CD4-positive, alpha-beta T cell treated with Interferon alpha-2 for 1 hour (primary cell): ENCODE data around the gene CROT.

Experiments
- DNase-seq, 2 donors: peaks; one replicate each; pipeline ENCODE4 v3.0.0-alpha.2; 2020 to 2022

The CROT gene

DNA sequence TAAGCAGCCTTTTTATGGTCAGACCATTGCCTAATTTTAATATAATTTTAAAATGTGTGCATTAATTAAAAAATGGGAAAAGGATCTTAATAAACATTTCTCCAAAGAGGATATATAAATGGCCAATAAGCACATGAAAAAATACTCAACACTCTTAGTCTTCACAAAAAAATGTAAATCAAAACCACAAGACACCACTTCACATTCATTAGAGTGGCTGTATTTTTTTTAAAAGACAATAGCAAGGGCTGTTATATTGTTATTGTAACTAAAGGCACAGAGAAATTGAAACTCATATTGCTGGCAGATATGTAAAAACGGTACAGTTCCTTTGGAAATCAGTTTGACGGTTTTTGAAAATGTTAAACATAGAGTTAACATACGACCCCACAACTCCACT, 3.2 kb upstream of the CROT start:
- no peak for DNase-seq

- no peak for DNase-seq
These were observed 1.0 kb upstream of the CROT start for GRCh38 chr7:87344446-87344845.

DNA sequence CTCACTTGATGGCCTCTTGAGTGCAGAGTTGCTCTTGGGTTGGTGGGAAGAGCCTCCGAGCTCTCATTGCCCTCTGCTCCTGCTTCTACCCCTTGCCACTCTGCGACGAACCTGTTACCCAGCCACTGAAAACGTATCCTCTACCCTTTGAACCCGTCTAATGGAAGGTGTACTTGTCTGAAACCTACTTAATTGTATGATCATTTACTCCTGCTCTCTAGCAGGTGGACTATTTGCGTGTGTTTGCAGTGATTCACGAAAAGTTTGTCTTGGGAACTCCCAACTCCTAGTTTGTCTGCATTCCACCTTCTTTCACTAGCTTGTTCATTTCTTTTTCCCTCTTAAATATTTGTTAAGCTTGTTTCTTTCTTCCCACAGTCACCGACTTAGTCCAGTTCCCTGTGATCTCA, 503 bp downstream of the CROT start:
- no peak for DNase-seq

GRCh38 chr7:87347207-87347606, 1.7 kb downstream of the CROT start:
- DNase-seq, result no peak

GRCh38 chr7:87347664-87348063, 2.2 kb downstream of the CROT start:
- DNase-seq, result no peak

GRCh38 chr7:87354749-87355148, 9.3 kb downstream of the CROT start:
- no peak for DNase-seq

GRCh38 chr7:87356448-87356847, 11.0 kb downstream of the CROT start:
- DNase-seq, result no peak

GRCh38 chr7:87359366-87359765, 13.9 kb downstream of the CROT start:
- no peak for DNase-seq

GRCh38 chr7:87361320-87361719, 15.9 kb downstream of the CROT start:
- no peak for DNase-seq

DNA sequence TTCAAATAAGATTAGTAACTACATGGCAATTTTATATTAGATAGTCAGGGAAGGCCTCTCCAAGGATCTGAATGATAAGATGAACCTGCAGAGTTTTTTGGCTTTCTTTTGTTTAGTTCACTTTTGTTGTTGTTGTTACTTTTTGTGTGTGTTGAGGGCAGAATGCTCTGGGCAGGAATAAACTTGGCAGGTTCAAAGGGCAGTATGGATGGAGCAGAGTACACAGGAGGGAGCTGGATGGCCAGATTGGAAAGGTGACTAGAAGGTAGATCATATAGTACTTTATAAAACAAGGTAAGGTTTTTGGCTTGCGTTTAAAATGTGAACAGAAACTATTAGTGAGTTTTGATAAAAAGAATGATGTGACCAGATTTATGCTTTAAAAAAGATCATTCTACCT, 17.9 kb downstream of the CROT start:
- no peak for DNase-seq

GRCh38 chr7:87364246-87364645, 18.8 kb downstream of the CROT start:
- DNase-seq, result no peak

DNA sequence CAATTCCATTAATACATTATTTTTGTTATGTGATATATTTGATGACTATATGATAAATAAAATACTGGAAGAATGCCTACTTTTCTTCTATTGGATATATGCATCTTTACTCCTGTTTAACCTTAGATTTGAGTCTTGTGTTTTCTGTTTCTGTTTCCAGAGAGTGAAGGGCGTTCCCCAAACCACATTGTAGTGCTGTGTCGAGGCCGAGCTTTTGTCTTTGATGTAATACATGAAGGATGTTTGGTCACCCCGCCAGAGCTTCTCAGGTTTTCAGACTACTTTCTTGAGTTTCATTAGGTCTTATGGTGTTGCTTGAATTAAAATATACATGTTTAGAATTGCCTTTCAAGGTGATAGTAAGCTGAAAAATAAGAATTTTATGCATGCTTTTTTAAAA, 23.8 kb downstream of the CROT start:
- peak; percentile 15 to 68 for DNase-seq

DNA sequence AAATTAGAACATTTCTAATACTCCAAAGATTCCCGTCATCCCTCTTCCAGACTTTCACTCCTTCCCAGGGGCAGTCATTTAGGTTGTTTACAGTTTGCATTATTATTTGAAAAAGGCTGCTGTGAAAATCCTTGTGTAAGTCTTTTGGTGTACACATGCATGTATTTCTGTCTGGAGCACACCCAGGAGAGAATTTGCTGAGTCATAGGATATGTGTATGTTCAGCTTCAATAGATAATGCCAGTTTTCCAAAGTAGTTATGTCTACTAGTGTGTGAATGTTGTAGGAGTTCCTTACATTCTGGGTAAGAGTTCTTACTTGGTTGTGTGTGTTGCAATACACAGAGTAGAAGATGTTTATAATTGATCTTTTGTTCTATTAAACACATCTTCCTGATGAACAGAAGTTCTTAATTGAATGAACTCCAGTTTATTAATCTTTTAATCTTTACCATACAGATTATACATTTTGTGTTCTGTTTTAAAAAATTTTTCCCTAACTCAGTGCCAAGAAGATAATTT, 25.3 kb downstream of the CROT start:
- no peak for DNase-seq

DNA sequence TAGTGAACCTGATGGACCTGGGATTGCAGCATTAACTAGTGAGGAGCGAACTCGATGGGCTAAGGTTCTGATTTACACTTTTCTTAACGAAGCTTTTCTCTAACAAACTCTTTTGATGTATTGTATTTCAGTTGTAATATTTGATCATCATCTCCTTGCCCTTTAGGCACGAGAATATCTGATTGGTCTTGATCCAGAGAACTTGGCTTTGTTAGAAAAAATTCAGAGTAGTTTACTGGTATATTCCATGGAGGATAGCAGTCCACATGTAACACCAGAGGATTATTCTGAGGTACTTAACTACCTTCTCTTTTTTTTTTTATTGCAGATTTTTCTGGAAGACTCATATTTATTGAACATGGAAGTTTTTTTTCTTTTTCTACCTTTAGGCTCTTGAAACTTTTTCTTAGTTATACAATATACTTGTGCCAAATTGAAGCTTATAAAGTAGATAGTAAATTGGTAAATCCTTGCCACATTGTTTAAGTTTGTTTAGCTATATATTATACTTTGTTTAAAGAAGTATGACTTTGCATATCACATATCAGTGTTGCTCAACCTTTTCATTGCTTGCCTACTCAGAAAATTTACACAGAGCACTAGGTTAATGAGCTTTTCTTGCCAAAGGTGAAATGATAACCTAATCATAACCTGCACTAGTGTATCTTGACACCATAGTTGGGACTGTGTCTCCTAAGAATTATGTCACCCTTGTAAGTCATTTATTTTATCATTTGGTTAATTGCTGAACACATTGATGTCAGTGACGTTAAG, 30.4 kb downstream of the CROT start:
- DNase-seq, result no peak

DNA sequence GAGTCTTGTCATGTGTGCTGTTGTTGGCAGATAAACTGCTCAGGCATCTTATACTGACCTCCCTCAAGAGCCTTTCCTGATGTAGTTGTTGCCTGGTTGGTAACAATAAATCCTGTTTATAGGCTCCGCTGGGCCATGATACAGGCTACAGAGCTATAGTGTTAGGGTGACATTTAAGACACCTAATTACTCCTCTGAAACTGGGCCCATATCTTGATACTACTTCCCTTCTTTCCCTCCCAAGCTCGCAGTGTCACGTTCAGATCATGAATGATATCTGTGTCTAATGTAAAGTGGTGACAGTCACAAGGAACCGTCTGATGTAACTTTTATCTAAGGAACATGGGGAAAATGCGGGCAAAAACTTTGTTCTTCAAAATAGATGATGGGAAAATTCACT, 35.4 kb downstream of the CROT start:
- DNase-seq, result no peak

GRCh38 chr7:87391020-87391701, 45.7 kb downstream of the CROT start:
- no peak for DNase-seq

GRCh38 chr7:87395442-87396020, 50.1 kb downstream of the CROT start:
- no peak for DNase-seq

GRCh38 chr7:87398446-87398845, 53.0 kb downstream of the CROT start:
- DNase-seq, result no peak

DNA sequence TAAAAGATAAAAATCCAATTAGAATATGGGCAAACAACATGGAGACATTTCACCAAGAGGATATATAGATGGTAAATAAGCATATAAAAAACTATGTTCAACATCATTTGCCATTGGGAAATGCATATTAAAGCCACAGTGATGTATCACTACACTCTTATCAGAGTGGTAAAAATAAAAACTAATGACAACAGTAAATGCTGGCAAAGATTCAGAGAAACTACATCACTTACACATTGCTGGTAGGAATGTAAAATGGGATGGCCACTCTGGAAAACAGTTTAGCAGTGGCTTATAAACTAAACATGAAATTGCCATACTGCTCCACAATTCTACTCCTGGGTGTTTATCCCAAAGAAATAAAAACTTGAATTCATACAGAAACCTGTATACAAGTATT, 59.2 kb downstream of the CROT start:
- no peak for DNase-seq

- DNase-seq, result no peak
These were observed 65.7 kb downstream of the CROT start for GRCh38 chr7:87411186-87411585.

DNA sequence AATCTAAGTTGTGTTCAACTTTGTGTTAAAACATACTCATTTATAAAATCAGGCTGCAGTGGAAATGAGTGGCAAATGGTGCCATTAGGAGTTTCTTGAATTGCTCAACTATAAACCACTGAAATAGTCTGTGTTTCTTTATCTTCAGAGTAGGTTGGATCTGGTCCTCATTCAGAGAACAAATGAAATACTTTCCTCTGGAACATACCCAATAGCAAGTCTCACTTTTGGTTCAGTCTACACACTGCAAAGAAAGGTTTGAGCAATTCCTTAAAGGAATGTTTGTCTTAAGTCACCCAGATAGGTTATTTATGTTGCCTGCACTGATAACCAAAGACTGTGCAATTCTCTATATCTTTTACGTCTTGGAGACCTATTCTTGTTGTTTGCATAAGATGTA, 67.6 kb downstream of the CROT start:
- DNase-seq, result no peak

- DNase-seq, result no peak
These were observed 68.7 kb downstream of the CROT start for GRCh38 chr7:87413951-87414793.

- DNase-seq, result no peak
These were observed 69.3 kb downstream of the CROT start for GRCh38 chr7:87414794-87415188.
